Astrocyte of the hippocampus (primary cell): Measurements from ENCODE around the gene EEA1.
A peak's percentile ranks its signal among the peaks of the same experiment; 100 is the strongest.
"Not testable (repeated sequence)": the region's sequence is repeated elsewhere in the genome, so short reads cannot be mapped to it uniquely, and the experiment has no call there.

Source experiments
- DNase-seq: peaks from one replicate; pipeline ENCODE4 v3.0.0; 2011; ENCODE audit warnings: low read depth, low spot score

Gene EEA1

GRCh38 chr12:92928962-92929915 lies at the start of gene EEA1:
Gene EEA1, minus strand, starts transcription at chr12:92929295. Its CDS starts 229 bp downstream, at chr12:92929066.
- peak; percentile 99 for DNase-seq

GRCh38 chr12:92978607-92979006 lies 49.5 kb upstream of the EEA1 start:
- no peak for DNase-seq

DNA sequence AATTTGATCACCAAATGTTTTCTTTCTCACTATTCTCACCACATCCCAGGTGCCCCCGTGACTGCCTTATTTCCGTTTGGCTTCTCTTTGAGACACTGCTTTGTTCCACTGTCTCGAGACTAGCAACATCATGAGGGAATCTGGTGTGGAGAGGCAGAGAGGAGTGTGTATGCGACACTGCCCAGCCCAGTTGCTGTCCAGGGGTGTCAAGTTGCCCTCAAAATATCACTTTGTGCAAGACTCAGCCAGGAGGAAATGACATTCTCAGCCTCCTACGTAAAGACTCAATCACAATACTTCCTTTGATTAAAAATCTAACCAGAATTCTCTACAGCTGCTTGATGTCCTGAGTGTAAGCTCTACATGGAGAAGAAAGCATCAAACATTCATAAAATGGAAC lies 48.2 kb upstream of the EEA1 start:
- no peak for DNase-seq

- DNase-seq: no peak
Observed at GRCh38 chr12:92974759-92975158, 45.7 kb upstream of the EEA1 start.

DNA sequence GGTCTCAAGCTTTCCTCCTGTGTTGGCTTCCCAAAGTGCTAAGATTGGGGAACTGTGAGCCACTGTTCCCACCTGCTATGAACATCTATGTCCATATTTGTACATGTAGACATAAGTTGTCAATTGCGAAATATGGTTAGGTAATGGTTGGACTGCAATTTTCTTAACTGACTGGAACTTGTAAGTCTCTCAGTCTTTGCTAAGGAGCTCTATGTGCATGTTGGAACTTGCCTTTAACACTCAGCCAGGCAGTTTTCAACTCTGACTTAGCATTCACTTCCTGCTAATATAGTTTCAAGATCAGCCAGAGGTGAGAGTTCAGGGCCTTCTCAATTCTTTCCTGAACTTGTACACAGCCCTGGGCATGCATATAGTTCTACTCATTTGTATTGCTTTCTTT lies 44.5 kb upstream of the EEA1 start:
- peak; percentile 22 for DNase-seq

- DNase-seq: peak; percentile 78
Observed at GRCh38 chr12:92971859-92972524, 42.9 kb upstream of the EEA1 start.

- no peak for DNase-seq
Observed at GRCh38 chr12:92968176-92968813, 39.2 kb upstream of the EEA1 start.

DNA sequence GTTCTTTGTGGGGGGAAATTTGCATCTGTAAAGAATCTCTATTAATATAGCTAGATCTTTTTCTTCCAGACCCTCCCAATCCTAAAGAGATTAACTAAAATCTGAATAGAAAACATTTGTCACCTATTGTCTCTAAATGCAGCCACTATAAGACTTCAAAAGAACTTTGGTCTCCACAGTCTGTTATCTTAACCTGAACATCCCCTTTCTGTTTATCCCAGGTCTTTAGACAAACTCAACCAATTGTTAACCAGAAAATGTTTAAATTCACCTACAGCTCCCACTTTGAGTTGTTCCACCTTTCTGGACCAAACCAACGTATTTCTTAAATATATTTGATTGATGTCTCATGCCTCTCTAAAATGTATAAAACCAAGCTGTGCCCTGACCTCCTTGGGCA lies 35.3 kb upstream of the EEA1 start:
- not testable (repeated sequence) for DNase-seq

GRCh38 chr12:92961949-92962348 lies 32.9 kb upstream of the EEA1 start:
- DNase-seq: peak; percentile 30

GRCh38 chr12:92955997-92956663 lies 27.0 kb upstream of the EEA1 start:
- DNase-seq: peak; percentile 46

DNA sequence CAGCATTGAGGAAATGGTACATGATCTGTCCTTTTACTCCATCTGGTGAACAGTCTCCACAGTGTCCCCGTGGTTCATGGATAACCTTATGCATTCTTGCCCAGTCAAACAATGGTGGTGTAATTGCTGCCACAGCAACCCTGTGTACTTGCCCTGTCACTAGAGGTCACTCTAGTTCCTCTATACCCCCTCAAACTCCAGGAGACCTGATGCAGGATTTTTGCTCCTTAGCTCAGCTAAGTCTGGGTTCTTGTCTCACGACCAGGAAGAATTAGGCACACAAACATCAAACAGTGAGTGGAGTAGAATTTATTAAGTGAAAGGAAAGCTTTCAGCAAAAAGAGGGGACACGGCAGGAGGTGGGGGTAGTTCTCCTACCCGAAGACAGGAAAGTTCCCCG lies 24.7 kb upstream of the EEA1 start:
- DNase-seq: no peak

DNA sequence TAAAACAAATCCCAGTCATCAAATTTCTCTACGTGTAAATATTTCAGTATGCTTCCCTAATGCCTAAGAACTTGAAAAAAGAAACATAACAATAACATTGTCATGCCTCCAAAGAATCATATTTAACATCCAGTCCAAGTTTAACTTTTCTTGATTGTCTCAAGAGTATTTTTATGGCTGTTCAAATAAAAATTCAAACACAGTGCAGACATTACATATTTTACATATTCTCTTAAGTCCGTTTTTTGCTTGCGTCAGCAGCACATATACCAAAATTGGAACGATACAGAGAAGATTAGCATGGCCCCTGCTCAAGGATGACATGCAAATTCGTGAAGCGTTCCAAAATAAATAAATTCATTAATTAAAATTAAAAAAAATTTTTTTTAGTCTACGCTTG lies 23.3 kb upstream of the EEA1 start:
- no peak for DNase-seq

DNA sequence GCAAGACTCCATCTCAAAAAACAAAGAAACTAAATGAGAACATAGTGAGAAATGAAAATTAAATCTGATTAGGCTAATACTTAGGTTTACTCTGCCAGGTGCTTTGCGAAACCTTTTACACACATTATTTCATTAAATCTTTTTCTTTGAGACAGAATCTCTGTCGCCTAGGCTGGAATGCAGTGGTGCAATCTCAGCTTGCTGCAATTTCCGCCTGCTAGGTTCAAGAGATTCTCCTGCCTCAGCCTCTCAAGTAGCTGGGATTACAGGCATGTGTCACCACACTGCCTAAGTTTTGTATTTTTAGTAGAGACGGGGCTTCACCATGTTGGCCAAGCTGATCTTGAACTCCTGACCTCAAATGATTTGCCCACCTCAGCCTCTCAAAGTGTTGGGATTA lies 21.9 kb upstream of the EEA1 start:
- no peak for DNase-seq

DNA sequence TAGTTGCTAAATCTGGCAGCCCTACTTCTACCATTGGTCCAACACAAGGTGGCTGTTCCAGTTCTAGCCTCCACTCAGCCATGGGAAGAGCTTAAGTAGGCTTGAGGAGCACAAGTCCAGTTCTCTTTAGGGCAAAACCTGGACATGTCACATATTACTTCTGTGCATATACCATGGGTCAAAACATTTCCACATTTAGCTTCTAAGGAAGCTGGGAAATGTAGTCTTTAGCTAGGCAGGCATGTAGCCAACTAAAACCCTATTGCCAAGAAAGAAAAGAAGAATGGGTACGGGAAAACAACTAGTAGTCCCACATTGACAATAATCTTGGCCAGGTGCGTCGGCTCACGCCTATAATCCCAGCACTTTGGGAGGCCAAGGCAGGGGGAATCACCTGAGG lies 20.9 kb upstream of the EEA1 start:
- no peak for DNase-seq

- DNase-seq: no peak
Observed at GRCh38 chr12:92949466-92949865, 20.4 kb upstream of the EEA1 start.

DNA sequence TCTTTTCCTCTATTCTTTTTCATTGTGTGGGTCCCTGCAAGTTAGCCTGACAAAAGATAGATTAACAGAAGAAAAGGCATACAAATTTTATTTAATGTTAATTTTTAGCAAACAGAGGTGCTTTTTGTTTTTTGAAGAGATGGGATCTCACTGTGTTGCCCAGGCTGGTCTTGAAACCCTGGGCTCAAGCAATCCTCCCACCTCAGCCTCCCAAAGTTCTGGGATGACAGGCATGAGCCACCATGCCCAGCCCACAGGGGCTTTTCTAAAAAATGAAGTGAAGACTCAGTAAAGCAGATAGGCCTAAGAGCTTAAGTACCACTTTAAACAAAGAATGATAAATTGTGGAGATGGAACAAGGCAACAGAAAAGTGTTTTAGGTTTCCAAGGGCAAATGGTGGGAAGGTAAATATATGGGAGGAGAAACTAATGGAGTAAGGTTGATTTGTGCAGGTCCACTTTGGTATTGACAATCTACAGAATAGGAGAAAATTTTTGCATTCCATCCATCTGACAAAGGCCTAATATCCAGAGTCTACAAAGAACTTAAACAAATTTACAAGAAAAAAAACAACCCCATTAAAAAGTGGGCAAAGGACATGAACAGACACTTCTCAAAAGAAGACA lies 18.6 kb upstream of the EEA1 start:
- DNase-seq: no peak

- DNase-seq: no peak
Observed at GRCh38 chr12:92945659-92946220, 16.6 kb upstream of the EEA1 start.

- no peak for DNase-seq
Observed at GRCh38 chr12:92943482-92944250, 14.6 kb upstream of the EEA1 start.

GRCh38 chr12:92942905-92943304 lies 13.8 kb upstream of the EEA1 start:
- peak; percentile 65 for DNase-seq

DNA sequence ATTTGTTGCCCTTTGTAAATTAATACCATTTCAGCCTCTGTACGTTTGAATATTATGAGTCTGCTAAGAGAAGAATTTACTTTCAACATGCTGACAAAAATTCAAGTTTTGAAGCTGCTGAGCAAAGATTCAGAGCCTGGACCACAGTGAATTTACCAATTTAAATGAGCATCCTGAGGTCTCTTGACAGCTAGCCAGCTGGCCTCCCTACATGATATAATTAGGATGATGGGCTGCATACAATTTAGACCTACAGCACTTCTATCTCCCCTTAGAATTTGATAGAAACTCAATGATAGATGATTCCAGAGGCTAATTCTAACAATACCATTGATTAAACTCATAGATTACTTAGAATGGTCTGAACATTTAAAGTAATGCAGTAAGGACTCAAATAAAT lies 10.0 kb upstream of the EEA1 start:
- DNase-seq: no peak
